Stimulated activated CD8-positive, alpha-beta memory T cell treated with anti-CD3 and anti-CD28 coated beads, Interleukin-15, amount 100 ng/mL, for 4 hours (primary cell): ENCODE measurements around the gene BCAT1.
"Not testable (repeated sequence)": the region's sequence is repeated elsewhere in the genome, so short reads cannot be mapped to it uniquely, and the experiment has no call there.

Experiments used
- DNase-seq, 2 donors: peaks; one replicate each; pipeline ENCODE4 v3.0.0-alpha.2; 2020; ENCODE audit warnings: low read depth in 2 of 2

The BCAT1 gene

GRCh38 chr12:24956351-24956750 is 7.5 kb upstream of the BCAT1 start:
- DNase-seq: not testable (repeated sequence)

- no peak for DNase-seq
Observed at GRCh38 chr12:24955853-24956252, 7.0 kb upstream of the BCAT1 start.

GRCh38 chr12:24955389-24955788 is 6.5 kb upstream of the BCAT1 start:
- DNase-seq: no peak

GRCh38 chr12:24954261-24954660 is 5.4 kb upstream of the BCAT1 start:
- no peak for DNase-seq

- no peak for DNase-seq
Observed at GRCh38 chr12:24952389-24952788, 3.5 kb upstream of the BCAT1 start.

- DNase-seq: no peak
Observed at GRCh38 chr12:24950231-24950834, 1.4 kb upstream of the BCAT1 start.

- DNase-seq: no peak
Observed at GRCh38 chr12:24948420-24948756, 513 bp downstream of the BCAT1 start.

GRCh38 chr12:24947541-24948419 is 1.1 kb downstream of the BCAT1 start:
- DNase-seq: no peak

- DNase-seq: no peak
Observed at GRCh38 chr12:24945845-24946244, 3.1 kb downstream of the BCAT1 start.

GRCh38 chr12:24945039-24945438 is 3.9 kb downstream of the BCAT1 start:
- DNase-seq: no peak

- DNase-seq: no peak
Observed at GRCh38 chr12:24944601-24944975, 4.3 kb downstream of the BCAT1 start.

- DNase-seq: no peak
Observed at GRCh38 chr12:24943947-24944600, 4.8 kb downstream of the BCAT1 start.

GRCh38 chr12:24940157-24940556 is 8.7 kb downstream of the BCAT1 start:
- no peak for DNase-seq

GRCh38 chr12:24939551-24939950 is 9.3 kb downstream of the BCAT1 start:
- DNase-seq: not testable (repeated sequence)

GRCh38 chr12:24938341-24938740 is 10.6 kb downstream of the BCAT1 start:
- DNase-seq: no peak

GRCh38 chr12:24937553-24938244 is 11.2 kb downstream of the BCAT1 start:
- no peak for DNase-seq

GRCh38 chr12:24933694-24934407 is 15.1 kb downstream of the BCAT1 start:
- DNase-seq: no peak

GRCh38 chr12:24931666-24932405 is 17.1 kb downstream of the BCAT1 start:
- no peak for DNase-seq

- no peak for DNase-seq
Observed at GRCh38 chr12:24929953-24930352, 18.9 kb downstream of the BCAT1 start.

GRCh38 chr12:24928533-24929306 is 20.2 kb downstream of the BCAT1 start:
- DNase-seq: not testable (repeated sequence)
